ENCODE results near the gene ACKR1.

- TF ChIP-seq EZH2phosphoT487 (IDR thresholded peaks at IDR 0.05; ENCODE audit: borderline replicate concordance) (no peak), CTCF (conservative IDR thresholded peaks at IDR 0.05; ENCODE audit: low read length) (peak; percentile 100)
Observed at GRCh38 chr1:159161001-159161718, 43.5 kb upstream of the ACKR1 start.

Measured in Loucy (cell line).